ENCODE measurements around the gene CFAP20DC. TPM values are rescaled to one million over a fixed set of nuclear protein-coding genes. Genes with fewer than 3 reads are reported as not detected.

CFAP20DC gene
- total and polyA plus RNA-seq, 2 experiments from 2014 or later = 2.2 to 2.3 TPM

DNA sequence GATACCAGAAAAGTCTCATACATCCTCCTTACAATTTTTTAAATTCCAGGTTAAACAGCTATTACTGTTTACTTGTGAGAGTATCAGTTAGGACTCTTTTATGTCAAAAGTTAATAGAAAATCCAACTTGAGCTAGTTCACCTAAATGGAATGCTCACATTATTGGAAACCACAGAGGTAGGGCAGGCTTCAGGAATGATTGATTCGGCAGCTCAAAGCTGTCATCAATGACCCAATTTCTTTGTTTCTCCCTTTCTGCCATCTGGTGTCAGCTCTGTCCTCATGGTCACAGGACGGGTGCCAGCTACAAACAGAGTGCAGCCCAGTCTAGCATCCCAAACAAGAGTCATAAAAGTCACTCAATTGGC, 32.2 kb downstream of the CFAP20DC start:
- no peaks in the 10 kb centered on the region for H3K9me2 ChIP-seq (replicated peaks; ENCODE audit: insufficient read depth)
- no peak overlapping the region for H3K4me2 ChIP-seq
- no peaks in the 10 kb centered on the region for H3K27me3 ChIP-seq
- DNase-seq (ENCODE audit: low spot score) = no peak
- H3K4me1 ChIP-seq (ENCODE audit: insufficient read depth) = no peaks in the 10 kb centered on the region
- H3K79me2 ChIP-seq = no peaks in the 10 kb centered on the region
- peak overlapping the region; percentile 53 for H3K27ac ChIP-seq
- no peak overlapping the region for H2AFZ ChIP-seq
- H3K9me3 ChIP-seq (ENCODE audit: low read depth) = no peaks in the 10 kb centered on the region
- 68% methylated on average over 2 of the region's 2 CpGs for WGBS (ENCODE audit: low lambda C conversion rate, missing lambda C conversion rate)
- H3K4me3 ChIP-seq = no peak overlapping the region
- TF ChIP-seq EZH2 (IDR thresholded peaks at IDR 0.05; ENCODE audit: borderline replicate concordance) = no peak
- H4K20me1 ChIP-seq (ENCODE audit: insufficient read depth, poor library complexity, severe bottlenecking) = no peaks in the 10 kb centered on the region
- no peaks in the 10 kb centered on the region for H3K36me3 ChIP-seq (replicated peaks; ENCODE audit: insufficient read depth, low read depth)

GRCh38 chr3:59016930-59017616, 32.8 kb downstream of the CFAP20DC start:
- Histone ChIP-seq H3K79me2 (no peaks in the 10 kb centered on the region), H3K4me1 (ENCODE audit: insufficient read depth) (no peaks in the 10 kb centered on the region), H2AFZ (no peak overlapping the region), H3K27me3 (no peaks in the 10 kb centered on the region), H3K36me3 (replicated peaks; ENCODE audit: insufficient read depth, low read depth) (no peaks in the 10 kb centered on the region), H4K20me1 (ENCODE audit: insufficient read depth, poor library complexity, severe bottlenecking) (no peaks in the 10 kb centered on the region), H3K27ac (no peak overlapping the region), H3K9me3 (ENCODE audit: low read depth) (no peaks in the 10 kb centered on the region), H3K9me2 (replicated peaks; ENCODE audit: insufficient read depth) (no peaks in the 10 kb centered on the region), H3K4me2 (no peak overlapping the region), H3K4me3 (no peak overlapping the region)
- TF ChIP-seq EZH2 (IDR thresholded peaks at IDR 0.05; ENCODE audit: borderline replicate concordance) (no peak), CTCF (IDR thresholded peaks at IDR 0.05; ENCODE audit: poor library complexity) (no peak), EZH2phosphoT487 (IDR thresholded peaks at IDR 0.05; ENCODE audit: low read depth, severe bottlenecking, unreplicated experiment) (no peak)
- DNase-seq (ENCODE audit: low spot score) = no peak
- 79% methylated on average over 5 of the region's 5 CpGs for WGBS (ENCODE audit: low lambda C conversion rate, missing lambda C conversion rate)

GRCh38 chr3:59013611-59014010, 36.2 kb downstream of the CFAP20DC start:
- Histone ChIP-seq H3K79me2 (no peaks in the 10 kb centered on the region), H3K27me3 (no peaks in the 10 kb centered on the region), H3K4me1 (ENCODE audit: insufficient read depth) (no peaks in the 10 kb centered on the region), H3K4me3 (no peak overlapping the region), H4K20me1 (ENCODE audit: insufficient read depth, poor library complexity, severe bottlenecking) (no peaks in the 10 kb centered on the region), H2AFZ (no peak overlapping the region), H3K9me2 (replicated peaks; ENCODE audit: insufficient read depth) (no peaks in the 10 kb centered on the region), H3K36me3 (replicated peaks; ENCODE audit: insufficient read depth, low read depth) (no peaks in the 10 kb centered on the region), H3K27ac (no peak overlapping the region), H3K9me3 (ENCODE audit: low read depth) (no peaks in the 10 kb centered on the region), H3K4me2 (no peak overlapping the region)
- TF ChIP-seq EZH2 (IDR thresholded peaks at IDR 0.05; ENCODE audit: borderline replicate concordance) (no peak), EZH2phosphoT487 (IDR thresholded peaks at IDR 0.05; ENCODE audit: low read depth, severe bottlenecking, unreplicated experiment) (no peak), CTCF (IDR thresholded peaks at IDR 0.05; ENCODE audit: poor library complexity) (no peak)
- 89% methylated on average over 1 of the region's 1 CpG for WGBS (ENCODE audit: low lambda C conversion rate, missing lambda C conversion rate)
- DNase-seq (ENCODE audit: low spot score) = no peak

- H3K4me1 ChIP-seq (ENCODE audit: insufficient read depth) = no peaks in the 10 kb centered on the region
- no peak overlapping the region for H3K4me2 ChIP-seq
- no peaks in the 10 kb centered on the region for H4K20me1 ChIP-seq (ENCODE audit: insufficient read depth, poor library complexity, severe bottlenecking)
- H3K27ac ChIP-seq = no peak overlapping the region
- no peak overlapping the region for H3K4me3 ChIP-seq
- H3K9me2 ChIP-seq (replicated peaks; ENCODE audit: insufficient read depth) = no peaks in the 10 kb centered on the region
- no peaks in the 10 kb centered on the region for H3K27me3 ChIP-seq
- no peaks in the 10 kb centered on the region for H3K79me2 ChIP-seq
- WGBS (ENCODE audit: low lambda C conversion rate, missing lambda C conversion rate) = 92% methylated on average over 7 of the region's 7 CpGs
- no peak for DNase-seq (ENCODE audit: low spot score)
- H3K9me3 ChIP-seq (ENCODE audit: low read depth) = no peaks in the 10 kb centered on the region
- TF ChIP-seq EZH2phosphoT487 (IDR thresholded peaks at IDR 0.05; ENCODE audit: low read depth, severe bottlenecking, unreplicated experiment) = no peak
- no peak overlapping the region for H2AFZ ChIP-seq
- H3K36me3 ChIP-seq (replicated peaks; ENCODE audit: insufficient read depth, low read depth) = no peaks in the 10 kb centered on the region
Measured at GRCh38 chr3:59006634-59007517, 42.9 kb downstream of the CFAP20DC start.
